ENCODE measurements around the gene RNF125. TPM values are rescaled to one million over a fixed set of nuclear protein-coding genes. Genes with fewer than 3 reads are reported as not detected.

Gene RNF125
- total RNA-seq, 1 experiment from 2014 or later, result 0.61 TPM

DNA sequence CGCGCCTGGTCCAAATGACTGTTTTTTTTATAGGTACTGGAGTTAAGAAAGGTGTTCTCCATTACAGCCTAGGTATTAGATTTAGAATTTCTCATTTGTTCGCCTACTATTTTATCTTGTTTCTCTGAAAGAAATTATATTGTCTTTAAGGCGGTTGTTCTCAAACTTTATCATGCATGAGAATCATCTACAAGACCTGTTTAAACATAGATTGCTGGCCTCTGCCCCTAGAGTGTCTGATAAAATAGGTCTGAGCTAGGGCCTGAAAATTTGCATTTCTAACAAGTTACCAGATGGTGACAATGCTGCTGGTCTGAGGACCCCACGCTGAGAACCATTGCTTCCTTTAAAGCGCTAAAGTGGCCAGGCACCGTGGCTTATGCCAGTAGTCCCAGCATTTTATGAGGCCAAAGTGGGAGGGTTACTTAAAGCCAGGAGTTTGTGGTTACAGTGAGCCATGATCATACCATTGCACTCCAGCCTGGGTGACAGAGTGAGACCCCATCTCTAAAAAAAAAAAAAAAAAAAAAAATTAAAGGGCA is 39.1 kb downstream of the RNF125 start:
- no peaks in the 10 kb centered on the region for H3K4me1 ChIP-seq
- H3K27me3 ChIP-seq (replicated peaks; ENCODE audit: control insufficient read depth, insufficient read depth, low read length), result no peaks in the 10 kb centered on the region
- Mint-ChIP-seq H3K4me1 (ENCODE audit: low read depth, unreplicated experiment) (no peaks in the 10 kb centered on the region), H3K27me3 (ENCODE audit: insufficient read depth, unreplicated experiment) (no peaks in the 10 kb centered on the region), H3K9me3 (ENCODE audit: unreplicated experiment) (no peaks in the 10 kb centered on the region), H3K27ac (ENCODE audit: unreplicated experiment) (no peak overlapping the region), H3K4me3 (ENCODE audit: unreplicated experiment) (no peak overlapping the region), H3K36me3 (ENCODE audit: insufficient read depth, unreplicated experiment) (no peaks in the 10 kb centered on the region)
- DNase-seq, result no peak
- TF ChIP-seq, protein P1, sequence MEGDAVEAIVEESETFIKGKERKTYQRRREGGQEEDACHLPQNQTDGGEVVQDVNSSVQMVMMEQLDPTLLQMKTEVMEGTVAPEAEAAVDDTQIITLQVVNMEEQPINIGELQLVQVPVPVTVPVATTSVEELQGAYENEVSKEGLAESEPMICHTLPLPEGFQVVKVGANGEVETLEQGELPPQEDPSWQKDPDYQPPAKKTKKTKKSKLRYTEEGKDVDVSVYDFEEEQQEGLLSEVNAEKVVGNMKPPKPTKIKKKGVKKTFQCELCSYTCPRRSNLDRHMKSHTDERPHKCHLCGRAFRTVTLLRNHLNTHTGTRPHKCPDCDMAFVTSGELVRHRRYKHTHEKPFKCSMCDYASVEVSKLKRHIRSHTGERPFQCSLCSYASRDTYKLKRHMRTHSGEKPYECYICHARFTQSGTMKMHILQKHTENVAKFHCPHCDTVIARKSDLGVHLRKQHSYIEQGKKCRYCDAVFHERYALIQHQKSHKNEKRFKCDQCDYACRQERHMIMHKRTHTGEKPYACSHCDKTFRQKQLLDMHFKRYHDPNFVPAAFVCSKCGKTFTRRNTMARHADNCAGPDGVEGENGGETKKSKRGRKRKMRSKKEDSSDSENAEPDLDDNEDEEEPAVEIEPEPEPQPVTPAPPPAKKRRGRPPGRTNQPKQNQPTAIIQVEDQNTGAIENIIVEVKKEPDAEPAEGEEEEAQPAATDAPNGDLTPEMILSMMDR (IDR thresholded peaks at IDR 0.05; ENCODE audit: insufficient read depth in 1 of 2, low read depth in 1 of 2, low read length in 1 of 2, severe bottlenecking in 1 of 2, unreplicated experiment in 1 of 2), result no peak
- POLR2A ChIA-PET, result no interaction called here
- no TSS peak for BruUV-seq (replicated peaks)
- no peaks in the 10 kb centered on the region for H3K36me3 ChIP-seq (ENCODE audit: control insufficient read depth, insufficient read depth, low read length)
- CTCF ChIA-PET, result no interaction called here
- intact Hi-C loops (cut with micrococcal nuclease; ENCODE audit: unreplicated experiment), result no loop called here
- no peak overlapping the region for H3K4me3 ChIP-seq (ENCODE audit: low read depth, low read length)
- no peaks in the 10 kb centered on the region for H3K9me3 ChIP-seq

DNA sequence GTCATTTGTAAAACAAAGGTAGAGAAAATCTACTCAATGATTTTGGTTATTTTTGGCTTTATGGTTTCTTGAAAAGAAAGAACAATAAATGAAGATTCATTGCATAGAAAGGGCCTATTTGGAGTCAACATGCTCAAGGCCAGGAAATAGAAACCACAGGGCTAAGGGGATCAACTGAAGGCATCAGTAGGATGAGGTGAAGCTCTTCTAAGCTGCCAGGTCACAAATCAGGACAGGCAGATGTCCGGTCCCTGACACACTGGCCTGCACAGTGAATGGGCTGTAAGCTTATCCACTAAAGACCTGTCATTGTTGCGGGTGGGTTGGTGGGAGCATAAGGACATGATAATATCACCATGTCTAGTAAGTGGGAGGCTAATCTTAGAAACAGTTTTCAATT is 41.4 kb downstream of the RNF125 start:
- Histone ChIP-seq H3K27me3 (replicated peaks; ENCODE audit: control insufficient read depth, insufficient read depth, low read length) (no peaks in the 10 kb centered on the region), H3K9me3 (no peaks in the 10 kb centered on the region), H3K4me1 (no peaks in the 10 kb centered on the region), H3K4me3 (ENCODE audit: low read depth, low read length) (no peak overlapping the region), H3K36me3 (ENCODE audit: control insufficient read depth, insufficient read depth, low read length) (no peaks in the 10 kb centered on the region)
- no peak for DNase-seq
- Mint-ChIP-seq H3K9me3 (ENCODE audit: unreplicated experiment) (no peaks in the 10 kb centered on the region), H3K36me3 (ENCODE audit: insufficient read depth, unreplicated experiment) (no peaks in the 10 kb centered on the region), H3K4me3 (ENCODE audit: unreplicated experiment) (no peak overlapping the region), H3K4me1 (ENCODE audit: low read depth, unreplicated experiment) (no peaks in the 10 kb centered on the region), H3K27ac (ENCODE audit: unreplicated experiment) (no peak overlapping the region), H3K27me3 (ENCODE audit: insufficient read depth, unreplicated experiment) (no peaks in the 10 kb centered on the region)
- ChIA-PET CTCF (no interaction called here), POLR2A (no interaction called here)
- BruUV-seq (replicated peaks), result no TSS peak
- TF ChIP-seq, protein P1 (IDR thresholded peaks at IDR 0.05; ENCODE audit: insufficient read depth in 1 of 2, low read depth in 1 of 2, low read length in 1 of 2, severe bottlenecking in 1 of 2, unreplicated experiment in 1 of 2), result no peak
- intact Hi-C loops (cut with micrococcal nuclease; ENCODE audit: unreplicated experiment), result no loop called here

DNA sequence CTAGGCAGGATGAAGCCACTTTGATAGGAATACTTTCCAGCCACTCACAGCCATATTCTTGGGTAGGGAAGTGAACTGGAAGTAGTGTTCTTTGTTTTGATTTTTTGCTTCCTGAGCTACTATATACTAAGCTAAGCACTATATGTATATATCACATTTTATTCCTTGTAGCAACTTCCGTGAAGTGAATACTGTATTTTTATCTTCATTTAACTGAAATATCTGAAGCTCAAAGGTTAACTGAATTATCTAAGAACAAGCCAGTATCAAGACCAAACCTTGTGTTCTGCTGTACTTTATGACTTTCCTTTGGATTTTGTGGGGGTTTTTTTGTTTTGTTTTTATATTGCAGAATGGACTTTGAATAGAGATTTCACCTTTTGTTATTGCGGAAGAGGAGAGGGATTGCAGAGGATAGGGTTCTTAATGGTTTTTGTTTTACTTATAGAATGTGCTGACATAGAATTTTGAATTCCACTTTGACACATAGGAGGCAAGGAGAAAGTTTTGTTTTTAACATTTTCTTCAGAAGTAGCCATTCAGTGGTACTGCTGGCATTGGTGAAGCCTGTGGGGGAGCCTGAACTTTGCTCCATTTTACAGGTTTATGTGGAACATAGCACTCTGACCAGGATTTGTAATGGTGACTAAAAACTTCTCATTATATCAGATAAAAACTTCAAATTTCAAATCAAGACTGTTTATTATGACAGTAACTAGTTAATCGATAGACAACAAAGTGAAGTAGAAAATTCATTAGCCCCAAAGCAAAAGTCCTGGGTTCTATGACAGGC is 48.9 kb downstream of the RNF125 start:
- intact Hi-C loops (cut with micrococcal nuclease; ENCODE audit: unreplicated experiment), result no loop called here
- Histone ChIP-seq H3K4me1 (no peaks in the 10 kb centered on the region), H3K4me3 (ENCODE audit: low read depth, low read length) (no peak overlapping the region), H3K27me3 (replicated peaks; ENCODE audit: control insufficient read depth, insufficient read depth, low read length) (no peaks in the 10 kb centered on the region), H3K9me3 (no peaks in the 10 kb centered on the region), H3K36me3 (ENCODE audit: control insufficient read depth, insufficient read depth, low read length) (no peaks in the 10 kb centered on the region)
- CTCF ChIA-PET, result no interaction called here
- POLR2A ChIA-PET, result no interaction called here
- Mint-ChIP-seq H3K27ac (ENCODE audit: unreplicated experiment) (no peak overlapping the region), H3K36me3 (ENCODE audit: insufficient read depth, unreplicated experiment) (no peaks in the 10 kb centered on the region), H3K9me3 (ENCODE audit: unreplicated experiment) (no peaks in the 10 kb centered on the region), H3K4me3 (ENCODE audit: unreplicated experiment) (no peak overlapping the region), H3K4me1 (ENCODE audit: low read depth, unreplicated experiment) (no peaks in the 10 kb centered on the region), H3K27me3 (ENCODE audit: insufficient read depth, unreplicated experiment) (no peaks in the 10 kb centered on the region)
- TF ChIP-seq, protein P1 (IDR thresholded peaks at IDR 0.05; ENCODE audit: insufficient read depth in 1 of 2, low read depth in 1 of 2, low read length in 1 of 2, severe bottlenecking in 1 of 2, unreplicated experiment in 1 of 2), result no peak
- BruUV-seq (replicated peaks), result no TSS peak
- DNase-seq, result no peak
